LNCAP (cell line): ENCODE measurements around the gene KIN.

Experiments used
- TF ChIP-seq, protein P1 (sequence below): fragments of 450-650 bp; IDR thresholded peaks from 2 replicates; pipeline ENCODE4 v1.5.1; 2017; ENCODE audit warnings: mild to moderate bottlenecking

KIN gene, protein sequence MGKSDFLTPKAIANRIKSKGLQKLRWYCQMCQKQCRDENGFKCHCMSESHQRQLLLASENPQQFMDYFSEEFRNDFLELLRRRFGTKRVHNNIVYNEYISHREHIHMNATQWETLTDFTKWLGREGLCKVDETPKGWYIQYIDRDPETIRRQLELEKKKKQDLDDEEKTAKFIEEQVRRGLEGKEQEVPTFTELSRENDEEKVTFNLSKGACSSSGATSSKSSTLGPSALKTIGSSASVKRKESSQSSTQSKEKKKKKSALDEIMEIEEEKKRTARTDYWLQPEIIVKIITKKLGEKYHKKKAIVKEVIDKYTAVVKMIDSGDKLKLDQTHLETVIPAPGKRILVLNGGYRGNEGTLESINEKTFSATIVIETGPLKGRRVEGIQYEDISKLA

DNA sequence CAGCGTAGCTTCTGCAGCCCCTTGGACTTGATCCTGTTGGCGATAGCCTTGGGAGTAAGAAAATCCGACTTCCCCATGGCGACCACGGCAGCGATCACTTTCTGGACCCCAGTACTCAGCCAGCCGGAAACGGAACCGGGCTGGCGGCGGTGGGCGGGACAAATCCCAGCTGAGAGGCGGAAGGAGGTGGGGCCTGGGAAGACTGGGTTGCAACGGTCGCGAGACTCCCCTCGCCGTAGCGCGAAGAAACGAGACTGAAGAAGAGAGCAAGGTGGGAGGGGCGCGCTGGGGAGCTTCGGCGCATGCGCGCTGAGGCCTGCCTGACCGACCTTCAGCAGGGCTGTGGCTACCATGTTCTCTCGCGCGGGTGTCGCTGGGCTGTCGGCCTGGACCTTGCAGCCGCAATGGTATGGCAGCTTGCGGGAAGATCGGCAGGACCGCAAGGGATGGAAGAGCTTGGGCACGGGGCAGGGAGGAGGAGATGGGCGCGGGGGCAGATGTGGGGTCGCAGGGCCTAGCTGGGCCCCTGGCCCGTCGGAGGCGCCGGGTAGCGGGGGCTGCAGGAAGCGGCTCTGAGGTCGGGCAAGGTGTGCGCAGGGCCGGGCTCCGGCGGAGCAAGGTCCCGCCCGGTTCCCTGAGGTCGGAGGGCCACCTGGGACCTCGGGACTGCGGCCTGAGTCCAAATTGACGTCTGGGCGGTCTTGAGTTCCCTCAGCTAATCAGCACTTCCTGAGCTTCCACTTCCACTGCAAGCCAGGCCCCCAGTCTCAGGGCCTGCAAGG is at the start of gene KIN, which contains the start of gene ATP5F1C:
TSS of gene KIN (minus strand) at position 137 of the 782 bp plus-strand sequence. CDS start at position 77, 60 bp downstream.
TSS of gene ATP5F1C (plus strand) at position 321 of the 782 bp plus-strand sequence. CDS start at position 352, 31 bp downstream.
- TF ChIP-seq, protein P1, sequence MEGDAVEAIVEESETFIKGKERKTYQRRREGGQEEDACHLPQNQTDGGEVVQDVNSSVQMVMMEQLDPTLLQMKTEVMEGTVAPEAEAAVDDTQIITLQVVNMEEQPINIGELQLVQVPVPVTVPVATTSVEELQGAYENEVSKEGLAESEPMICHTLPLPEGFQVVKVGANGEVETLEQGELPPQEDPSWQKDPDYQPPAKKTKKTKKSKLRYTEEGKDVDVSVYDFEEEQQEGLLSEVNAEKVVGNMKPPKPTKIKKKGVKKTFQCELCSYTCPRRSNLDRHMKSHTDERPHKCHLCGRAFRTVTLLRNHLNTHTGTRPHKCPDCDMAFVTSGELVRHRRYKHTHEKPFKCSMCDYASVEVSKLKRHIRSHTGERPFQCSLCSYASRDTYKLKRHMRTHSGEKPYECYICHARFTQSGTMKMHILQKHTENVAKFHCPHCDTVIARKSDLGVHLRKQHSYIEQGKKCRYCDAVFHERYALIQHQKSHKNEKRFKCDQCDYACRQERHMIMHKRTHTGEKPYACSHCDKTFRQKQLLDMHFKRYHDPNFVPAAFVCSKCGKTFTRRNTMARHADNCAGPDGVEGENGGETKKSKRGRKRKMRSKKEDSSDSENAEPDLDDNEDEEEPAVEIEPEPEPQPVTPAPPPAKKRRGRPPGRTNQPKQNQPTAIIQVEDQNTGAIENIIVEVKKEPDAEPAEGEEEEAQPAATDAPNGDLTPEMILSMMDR = no peak

DNA sequence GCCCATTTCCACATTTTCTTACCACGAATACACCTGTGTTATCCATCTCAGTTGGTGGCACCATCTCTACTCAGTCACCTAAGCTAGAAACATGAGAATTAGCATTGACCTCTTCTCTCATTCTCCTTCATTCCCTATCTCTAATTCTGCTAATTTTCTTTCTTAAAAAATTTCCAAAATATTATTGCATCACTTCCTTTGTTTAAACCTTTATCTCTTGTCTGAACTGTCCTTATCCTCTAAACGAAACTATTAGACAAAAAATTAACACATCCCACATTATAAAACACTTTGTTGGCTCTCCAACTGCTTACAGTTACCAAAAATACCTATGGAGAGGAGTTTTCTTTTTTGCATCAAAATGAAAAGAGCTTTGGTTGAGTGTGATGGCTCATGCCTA is 48.8 kb upstream of the KIN start:
- TF ChIP-seq, protein P1 = no peak

DNA sequence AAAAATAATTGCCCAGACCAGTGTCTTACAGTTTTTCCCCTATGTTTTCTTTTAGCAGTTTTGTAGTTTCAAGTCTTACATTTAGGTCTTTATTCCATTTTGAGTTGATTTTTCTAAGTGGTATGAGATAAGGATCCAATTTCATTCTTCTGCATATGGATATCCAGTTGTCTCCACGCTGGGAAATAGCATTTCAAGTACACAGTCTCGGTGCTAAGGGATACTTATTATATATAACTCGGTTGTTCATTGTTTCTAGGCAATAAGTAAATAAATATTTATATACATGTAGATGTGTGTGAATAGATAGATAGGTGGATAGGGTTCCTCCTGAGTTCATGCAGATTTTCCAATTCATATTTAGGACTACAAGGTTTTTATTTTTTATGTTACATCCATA is 46.5 kb upstream of the KIN start:
- TF ChIP-seq, protein P1 = no peak

DNA sequence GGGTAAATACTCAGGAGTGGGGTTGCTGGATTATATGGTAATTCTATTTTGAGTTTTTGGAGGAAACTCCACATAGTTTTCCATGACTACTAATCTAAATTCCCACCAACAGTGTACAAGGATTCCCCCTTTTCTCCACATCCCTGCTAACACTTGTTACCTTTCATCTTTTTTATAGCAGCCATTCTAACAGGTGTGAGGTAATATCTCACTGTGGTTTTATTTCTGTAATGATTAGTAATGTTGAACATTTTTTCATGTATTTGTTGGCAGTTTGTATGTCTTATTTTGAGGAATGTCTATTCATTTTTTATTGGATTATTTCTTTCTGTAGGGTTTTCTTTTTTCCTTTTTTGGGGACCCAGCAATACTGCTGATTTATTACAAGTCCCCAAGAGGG is 45.4 kb upstream of the KIN start:
- TF ChIP-seq, protein P1 = no peak

DNA sequence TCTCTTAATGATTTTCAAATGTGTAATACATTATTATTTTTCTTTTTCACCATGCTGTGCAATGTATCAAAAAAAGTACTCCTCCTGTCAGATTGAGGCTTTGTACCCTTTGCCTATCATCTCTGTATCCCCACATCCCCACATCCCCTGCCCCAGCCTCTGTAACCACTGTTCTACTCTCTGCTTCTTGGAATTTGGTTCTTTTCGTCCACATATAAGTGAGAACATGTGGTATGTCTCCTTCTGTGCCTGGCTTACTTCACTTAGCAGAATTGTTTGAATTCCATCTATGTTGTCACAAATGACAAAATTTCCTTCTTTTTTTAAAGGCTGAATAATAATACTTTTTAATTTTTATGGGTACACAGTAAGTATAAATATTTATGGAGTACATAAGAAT is 44.3 kb upstream of the KIN start:
- TF ChIP-seq, protein P1 = no peak

DNA sequence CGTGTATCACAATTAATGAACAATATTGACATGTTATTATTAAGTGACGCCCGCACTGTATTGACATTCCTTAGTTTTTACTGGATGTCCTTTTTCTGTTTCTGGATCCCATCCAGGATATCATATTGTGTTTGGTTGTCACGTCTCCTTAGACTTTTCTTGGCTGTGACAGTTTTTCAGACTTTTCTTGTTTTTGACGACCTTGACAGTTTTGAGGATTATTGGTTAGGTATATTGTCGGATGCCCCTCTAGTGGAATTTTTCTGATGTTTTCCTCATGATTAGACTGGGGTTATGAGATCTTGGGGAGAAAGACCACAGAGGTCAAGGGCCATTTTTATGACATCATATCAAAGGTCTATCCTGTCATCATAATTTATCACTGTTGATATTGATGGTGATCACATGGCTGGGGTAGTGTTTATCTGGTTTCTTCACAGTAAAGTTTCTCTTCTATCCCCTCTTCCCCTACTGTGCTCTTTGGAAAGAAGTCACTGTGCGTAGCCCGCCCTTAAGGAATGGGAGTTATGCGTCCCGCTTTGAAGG is 41.6 kb upstream of the KIN start:
- TF ChIP-seq, protein P1 = no peak

DNA sequence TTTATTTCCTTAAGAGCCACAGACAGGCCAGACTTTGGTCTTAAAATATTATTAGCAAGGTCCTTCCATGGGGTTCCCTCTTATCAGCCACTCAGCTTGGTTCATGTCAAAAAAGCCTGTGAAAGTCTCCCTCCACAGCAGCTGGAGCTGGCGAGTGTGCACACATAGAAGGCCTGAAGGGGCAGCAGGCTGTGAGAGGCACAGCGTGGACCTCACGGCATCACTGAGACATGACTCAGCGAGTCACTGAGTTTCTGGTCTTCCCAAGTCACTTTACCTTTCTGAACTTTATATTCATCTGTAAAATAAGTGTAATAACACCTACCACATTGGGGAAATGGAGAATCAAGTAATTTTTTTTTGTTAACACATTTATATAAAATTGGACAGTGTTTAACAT is 39.2 kb upstream of the KIN start:
- TF ChIP-seq, protein P1 = no peak
